A673 (cell line): ENCODE results near the gene HS6ST2. TPM values are rescaled to one million over a fixed set of nuclear protein-coding genes. Genes with fewer than 3 reads are reported as not detected.

ENCODE experiments used
- BruUV-seq: library from RNA; stranded (reverse); fragments of 400-500 nt; replicated peaks from 2 replicates; lab custom pipeline; 2021; lab: Mats Ljungman, UMichigan
- CTCF ChIA-PET: fragments of 300-600 bp; sonication (Branson Sonifier 250); formaldehyde crosslinking; loops from one replicate; lab custom pipeline; 2022; ENCODE audit warnings: antibody characterized with exemption; lab: Charles Lee
- POLR2A ChIA-PET: fragments of 300-600 bp; sonication (Branson Sonifier 250); formaldehyde crosslinking; loops from one replicate; lab custom pipeline; 2022; ENCODE audit warnings: antibody characterized with exemption; ENCODE audit not compliant: low non-redundant PET; lab: Charles Lee
- DNase-seq: peaks from one replicate; pipeline ENCODE4 v3.0.0-alpha.2; 2015; ENCODE audit warnings: low spot score
- H3K27ac ChIP-seq: fragments of 200-600 bp; sonication (generic); 2 replicates; pipeline ENCODE4 v1.5.1; 2016; ENCODE audit warnings: mixed run types, low read depth, mild to moderate bottlenecking, mixed read lengths, antibody characterized with exemption, low read length; ENCODE audit not compliant: poor library complexity, severe bottlenecking
- H3K27me3 ChIP-seq: fragments of 200-600 bp; sonication (generic); replicated peaks from 2 replicates; pipeline ENCODE4 v1.6.1; 2017; ENCODE audit warnings: mixed run types, low read depth, mild to moderate bottlenecking, mixed read lengths, antibody characterized with exemption, low read length; ENCODE audit not compliant: insufficient read depth, poor library complexity
- H3K36me3 ChIP-seq: fragments of 200-600 bp; sonication (generic); 2 replicates; pipeline ENCODE4 v1.6.1; 2016; ENCODE audit warnings: mixed run types, mild to moderate bottlenecking, mixed read lengths, antibody characterized with exemption, low read length; ENCODE audit not compliant: insufficient read depth, poor library complexity, severe bottlenecking
- H3K4me1 ChIP-seq: fragments of 200-600 bp; sonication (generic); 2 replicates; pipeline ENCODE4 v1.6.1; 2017; ENCODE audit warnings: mixed run types, mild to moderate bottlenecking, mixed read lengths, antibody characterized with exemption, low read length; ENCODE audit not compliant: insufficient read depth, poor library complexity, severe bottlenecking
- H3K4me3 ChIP-seq: fragments of 200-600 bp; sonication (generic); 2 replicates; pipeline ENCODE4 v1.5.1; 2016; ENCODE audit warnings: low read depth, mixed run types, mild to moderate bottlenecking, mixed read lengths, low read length; ENCODE audit not compliant: poor library complexity, severe bottlenecking
- H3K9me3 ChIP-seq: fragments of 200-600 bp; sonication (generic); 2 replicates; pipeline ENCODE4 v1.6.1; 2016; ENCODE audit warnings: mixed run types, low read depth, mild to moderate bottlenecking, mixed read lengths, antibody characterized with exemption, low read length; ENCODE audit not compliant: poor library complexity, severe bottlenecking
- EZH2 ChIP-seq: fragments of 200-600 bp; sonication (generic); IDR thresholded peaks from 2 replicates; pipeline ENCODE4 v1.6.1; 2017; ENCODE audit warnings: borderline replicate concordance, low read depth, mild to moderate bottlenecking, mixed read lengths, antibody characterized with exemption, low read length; ENCODE audit not compliant: poor library complexity, severe bottlenecking
- intact Hi-C: fragments of 100-400 bp; cut with micrococcal nuclease; formaldehyde crosslinking; loops from one replicate; pipeline ENCODE4 v1.10.0; 2022; ENCODE audit not compliant: unreplicated experiment
- total RNA-seq: library from RNA; stranded (reverse); gene quantifications from 2 replicates; pipeline ENCODE4 v1.2.3, GENCODE V29; 2021
- TF ChIP-seq, protein P1 (sequence below): fragments of 300-800, 200-600 bp; sonication (generic); conservative IDR thresholded peaks from 2 replicates; pipeline ENCODE4 v1.5.1; 2017; ENCODE audit warnings: low read depth, mild to moderate bottlenecking, antibody characterized with exemption, low read length, moderate library complexity, mixed read lengths

The HS6ST2 gene
- total RNA-seq, 1 experiment from 2014 or later = 6.9 TPM

DNA sequence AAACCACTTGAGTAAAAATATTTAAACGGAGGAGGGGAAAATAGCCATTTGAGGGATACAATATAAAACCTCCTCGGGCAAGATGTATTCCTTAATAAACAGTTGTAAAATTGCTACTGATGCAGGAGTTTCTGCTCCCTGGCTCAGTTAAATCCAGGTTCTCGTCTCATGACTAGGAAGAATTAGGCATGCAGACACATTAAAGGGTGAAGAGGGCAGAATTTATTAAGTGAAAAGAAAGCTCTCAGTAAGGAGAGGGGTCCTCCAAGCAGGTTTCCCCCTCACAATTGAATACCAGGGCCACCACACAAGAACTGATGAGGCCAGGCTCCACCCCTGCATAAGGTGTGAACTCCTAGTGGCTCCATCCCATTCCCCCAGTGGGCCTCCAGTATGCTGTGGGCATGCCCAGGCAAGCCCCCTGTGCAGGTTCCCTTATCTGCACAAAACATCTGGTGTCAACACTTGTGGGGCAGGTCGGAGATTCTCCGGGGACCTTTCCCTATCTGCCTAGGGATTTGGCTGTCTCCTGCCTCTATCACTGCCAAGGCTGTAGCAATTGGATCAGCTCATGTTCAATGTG, 80.4 kb downstream of the HS6ST2 start:
- POLR2A ChIA-PET = no interaction called here
- Histone ChIP-seq H3K36me3 (no peaks in the 10 kb centered on the region), H3K27ac (no peak overlapping the region), H3K27me3 (no peaks in the 10 kb centered on the region), H3K4me3 (no peak overlapping the region), H3K9me3 (no peaks in the 10 kb centered on the region), H3K4me1 (no peaks in the 10 kb centered on the region)
- TF ChIP-seq, protein P1, sequence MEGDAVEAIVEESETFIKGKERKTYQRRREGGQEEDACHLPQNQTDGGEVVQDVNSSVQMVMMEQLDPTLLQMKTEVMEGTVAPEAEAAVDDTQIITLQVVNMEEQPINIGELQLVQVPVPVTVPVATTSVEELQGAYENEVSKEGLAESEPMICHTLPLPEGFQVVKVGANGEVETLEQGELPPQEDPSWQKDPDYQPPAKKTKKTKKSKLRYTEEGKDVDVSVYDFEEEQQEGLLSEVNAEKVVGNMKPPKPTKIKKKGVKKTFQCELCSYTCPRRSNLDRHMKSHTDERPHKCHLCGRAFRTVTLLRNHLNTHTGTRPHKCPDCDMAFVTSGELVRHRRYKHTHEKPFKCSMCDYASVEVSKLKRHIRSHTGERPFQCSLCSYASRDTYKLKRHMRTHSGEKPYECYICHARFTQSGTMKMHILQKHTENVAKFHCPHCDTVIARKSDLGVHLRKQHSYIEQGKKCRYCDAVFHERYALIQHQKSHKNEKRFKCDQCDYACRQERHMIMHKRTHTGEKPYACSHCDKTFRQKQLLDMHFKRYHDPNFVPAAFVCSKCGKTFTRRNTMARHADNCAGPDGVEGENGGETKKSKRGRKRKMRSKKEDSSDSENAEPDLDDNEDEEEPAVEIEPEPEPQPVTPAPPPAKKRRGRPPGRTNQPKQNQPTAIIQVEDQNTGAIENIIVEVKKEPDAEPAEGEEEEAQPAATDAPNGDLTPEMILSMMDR = no peak
- no peak for TF ChIP-seq EZH2
- no peak for DNase-seq
- CTCF ChIA-PET = no interaction called here
- no TSS peak for BruUV-seq
- intact Hi-C loops = no loop called here

DNA sequence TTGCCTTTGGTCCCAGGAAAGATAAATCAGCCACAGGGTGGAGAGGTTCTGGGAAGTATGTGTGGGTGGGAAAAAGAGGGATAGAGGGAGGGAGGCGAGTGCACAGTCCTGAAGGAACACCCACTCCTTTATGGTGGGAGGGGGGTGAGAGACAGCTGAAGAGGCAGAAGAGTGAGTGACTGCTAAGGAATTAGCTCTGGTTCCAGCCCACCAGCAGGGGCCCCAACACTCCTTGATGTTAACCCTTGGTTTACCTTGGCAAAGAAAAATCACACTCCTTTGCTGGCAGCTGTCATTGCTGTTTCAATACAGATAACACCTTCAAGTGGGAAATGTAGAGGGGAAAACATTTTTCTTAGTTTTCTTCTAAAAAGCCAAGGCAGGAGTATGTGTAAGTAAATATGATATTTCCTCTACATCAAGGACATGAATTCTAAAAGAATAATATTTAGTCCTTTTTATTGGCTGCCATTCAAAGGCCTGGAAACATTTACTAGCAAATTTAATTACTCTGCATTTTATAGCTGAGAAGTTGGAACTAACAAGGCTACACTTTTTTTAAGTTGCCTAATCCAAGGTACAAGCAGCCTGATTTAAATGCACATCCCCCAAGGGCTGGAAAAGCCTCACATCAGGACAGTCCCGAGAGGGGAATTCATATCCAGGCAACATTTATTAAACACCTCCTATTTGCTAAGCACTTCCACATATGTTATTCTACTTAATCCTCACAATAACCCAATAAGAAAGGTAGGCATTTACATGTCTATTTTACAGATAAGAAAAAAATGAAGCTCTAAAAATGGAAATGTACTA, 81.7 kb downstream of the HS6ST2 start:
- Histone ChIP-seq H3K27ac (no peak overlapping the region), H3K4me1 (no peaks in the 10 kb centered on the region), H3K27me3 (no peaks in the 10 kb centered on the region), H3K36me3 (no peaks in the 10 kb centered on the region), H3K9me3 (no peaks in the 10 kb centered on the region), H3K4me3 (no peak overlapping the region)
- BruUV-seq = no TSS peak
- POLR2A ChIA-PET = no interaction called here
- CTCF ChIA-PET = no interaction called here
- DNase-seq = no peak
- intact Hi-C loops = no loop called here
- TF ChIP-seq, protein P1 = no peak
- no peak for TF ChIP-seq EZH2

DNA sequence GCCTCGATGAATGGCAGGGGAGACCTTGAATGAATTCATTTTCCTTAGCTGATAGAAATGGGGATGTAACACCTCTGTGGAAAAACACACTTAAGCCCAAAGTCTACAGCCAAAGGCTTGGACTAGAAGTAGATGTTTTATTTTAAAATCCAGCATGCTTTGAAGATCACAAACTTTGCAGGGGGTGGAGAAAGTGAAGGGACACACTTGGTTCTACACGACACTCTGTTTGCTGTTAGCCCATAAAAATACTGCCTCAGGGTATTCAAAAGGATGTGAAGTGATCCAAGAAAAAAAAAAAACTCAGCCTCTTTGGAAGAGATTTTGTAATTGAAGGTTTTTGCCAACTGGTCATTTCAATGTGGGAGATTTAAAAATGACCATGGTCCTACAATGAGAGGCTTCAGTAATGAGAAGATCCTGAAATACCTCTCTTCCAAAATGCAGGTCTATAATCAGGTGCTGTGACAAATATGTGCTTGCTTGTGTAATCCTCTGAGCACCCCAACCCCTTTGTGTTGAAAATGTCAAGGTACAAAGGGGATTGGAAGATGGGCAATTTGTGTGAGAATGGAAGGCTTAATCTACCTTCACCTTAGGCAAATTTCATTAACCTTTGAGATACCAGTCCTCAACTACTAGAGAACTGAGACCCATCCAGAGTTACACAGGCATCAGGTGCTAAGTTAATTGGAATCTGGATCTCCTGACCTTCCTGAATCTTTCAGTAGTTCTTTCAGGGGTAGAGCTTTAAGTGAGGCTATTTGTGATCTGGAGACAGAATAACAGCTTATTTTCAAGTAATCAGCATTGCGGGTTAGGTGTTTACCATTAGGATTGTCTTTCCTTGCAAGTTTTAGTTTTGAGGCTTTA, 82.5 kb downstream of the HS6ST2 start:
- Histone ChIP-seq H3K36me3 (no peaks in the 10 kb centered on the region), H3K9me3 (no peaks in the 10 kb centered on the region), H3K4me3 (no peak overlapping the region), H3K27ac (no peak overlapping the region), H3K4me1 (no peaks in the 10 kb centered on the region), H3K27me3 (no peaks in the 10 kb centered on the region)
- DNase-seq = no peak
- TF ChIP-seq EZH2 = no peak
- TF ChIP-seq, protein P1 = no peak
- ChIA-PET CTCF (no interaction called here), POLR2A (no interaction called here)
- intact Hi-C loops = no loop called here
- BruUV-seq = no TSS peak
